GM23338 (cell line): ENCODE data around the gene ERH.

Experiments used
- CREB1 ChIP-seq: fragments of 250-450 bp; sonication (Bioruptor Pico); IDR thresholded peaks from 2 replicates; pipeline ENCODE4 v1.5.0; 2020; ENCODE audit warnings: low read depth, mild to moderate bottlenecking, moderate library complexity
- EZH2 ChIP-seq: fragments of 200-600 bp; sonication (generic); IDR thresholded peaks from one replicate; pipeline ENCODE4 v1.8.0; 2017; ENCODE audit warnings: antibody characterized with exemption, mild to moderate bottlenecking, low read depth; ENCODE audit not compliant: unreplicated experiment
- EZH2phosphoT487 ChIP-seq: fragments of 200-600 bp; sonication (generic); IDR thresholded peaks from one replicate; pipeline ENCODE4 v1.8.1; 2018; ENCODE audit warnings: antibody characterized with exemption; ENCODE audit not compliant: unreplicated experiment
- JUNB ChIP-seq: IDR thresholded peaks from one replicate; pipeline ENCODE4 v1.6.1; 2016; ENCODE audit warnings: antibody characterized with exemption; ENCODE audit not compliant: unreplicated experiment
- POLR2AphosphoS5 ChIP-seq: IDR thresholded peaks from 2 replicates; pipeline ENCODE4 v1.6.1; 2016; ENCODE audit warnings: antibody characterized with exemption, low read depth
- TF ChIP-seq, protein P1 (sequence below), 2 experiments: fragments of 200-600 bp in 1 of 2; sonication (generic) in 1 of 2; conservative IDR thresholded peaks; 2 replicates each; pipeline versions ENCODE4 v1.5.1 to v1.6.1; 2016 to 2017; ENCODE audit warnings: antibody characterized with exemption in 2 of 2, low read depth in 2 of 2, mild to moderate bottlenecking in 2 of 2, moderate library complexity in 1 of 2
- TF ChIP-seq, protein P2 (sequence below): IDR thresholded peaks from one replicate; pipeline ENCODE4 v1.6.1; 2018; ENCODE audit warnings: antibody characterized with exemption; ENCODE audit not compliant: unreplicated experiment
- TF ChIP-seq, protein P3 (sequence below): IDR thresholded peaks from 2 replicates; pipeline ENCODE4 v1.6.1; 2016; ENCODE audit warnings: antibody characterized with exemption

DNA sequence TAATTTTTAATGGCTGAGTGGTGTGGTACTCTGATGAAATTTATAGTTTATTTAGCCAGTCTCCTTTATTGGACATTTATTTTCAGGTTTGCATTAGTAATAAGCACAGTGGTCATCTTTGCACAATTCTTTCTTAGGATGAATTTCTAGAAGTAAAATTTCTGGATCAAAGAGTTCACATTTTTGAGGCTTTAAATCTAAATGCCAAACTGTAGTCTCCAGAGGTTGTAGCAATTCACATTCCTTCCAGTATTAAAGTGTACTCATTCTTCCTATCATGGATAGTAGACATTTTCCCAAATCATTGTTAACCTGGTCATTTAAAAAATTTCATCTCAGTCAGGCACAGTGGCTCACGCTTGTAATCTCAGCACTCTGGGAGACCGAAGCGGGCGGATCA, 25.2 kb upstream of the ERH start:
- TF ChIP-seq, protein P1, sequence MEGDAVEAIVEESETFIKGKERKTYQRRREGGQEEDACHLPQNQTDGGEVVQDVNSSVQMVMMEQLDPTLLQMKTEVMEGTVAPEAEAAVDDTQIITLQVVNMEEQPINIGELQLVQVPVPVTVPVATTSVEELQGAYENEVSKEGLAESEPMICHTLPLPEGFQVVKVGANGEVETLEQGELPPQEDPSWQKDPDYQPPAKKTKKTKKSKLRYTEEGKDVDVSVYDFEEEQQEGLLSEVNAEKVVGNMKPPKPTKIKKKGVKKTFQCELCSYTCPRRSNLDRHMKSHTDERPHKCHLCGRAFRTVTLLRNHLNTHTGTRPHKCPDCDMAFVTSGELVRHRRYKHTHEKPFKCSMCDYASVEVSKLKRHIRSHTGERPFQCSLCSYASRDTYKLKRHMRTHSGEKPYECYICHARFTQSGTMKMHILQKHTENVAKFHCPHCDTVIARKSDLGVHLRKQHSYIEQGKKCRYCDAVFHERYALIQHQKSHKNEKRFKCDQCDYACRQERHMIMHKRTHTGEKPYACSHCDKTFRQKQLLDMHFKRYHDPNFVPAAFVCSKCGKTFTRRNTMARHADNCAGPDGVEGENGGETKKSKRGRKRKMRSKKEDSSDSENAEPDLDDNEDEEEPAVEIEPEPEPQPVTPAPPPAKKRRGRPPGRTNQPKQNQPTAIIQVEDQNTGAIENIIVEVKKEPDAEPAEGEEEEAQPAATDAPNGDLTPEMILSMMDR (conservative IDR thresholded peaks at IDR 0.05; ENCODE audit: low read depth in 2 of 2), result no peak
- no peak for TF ChIP-seq POLR2AphosphoS5
- TF ChIP-seq, protein P2, sequence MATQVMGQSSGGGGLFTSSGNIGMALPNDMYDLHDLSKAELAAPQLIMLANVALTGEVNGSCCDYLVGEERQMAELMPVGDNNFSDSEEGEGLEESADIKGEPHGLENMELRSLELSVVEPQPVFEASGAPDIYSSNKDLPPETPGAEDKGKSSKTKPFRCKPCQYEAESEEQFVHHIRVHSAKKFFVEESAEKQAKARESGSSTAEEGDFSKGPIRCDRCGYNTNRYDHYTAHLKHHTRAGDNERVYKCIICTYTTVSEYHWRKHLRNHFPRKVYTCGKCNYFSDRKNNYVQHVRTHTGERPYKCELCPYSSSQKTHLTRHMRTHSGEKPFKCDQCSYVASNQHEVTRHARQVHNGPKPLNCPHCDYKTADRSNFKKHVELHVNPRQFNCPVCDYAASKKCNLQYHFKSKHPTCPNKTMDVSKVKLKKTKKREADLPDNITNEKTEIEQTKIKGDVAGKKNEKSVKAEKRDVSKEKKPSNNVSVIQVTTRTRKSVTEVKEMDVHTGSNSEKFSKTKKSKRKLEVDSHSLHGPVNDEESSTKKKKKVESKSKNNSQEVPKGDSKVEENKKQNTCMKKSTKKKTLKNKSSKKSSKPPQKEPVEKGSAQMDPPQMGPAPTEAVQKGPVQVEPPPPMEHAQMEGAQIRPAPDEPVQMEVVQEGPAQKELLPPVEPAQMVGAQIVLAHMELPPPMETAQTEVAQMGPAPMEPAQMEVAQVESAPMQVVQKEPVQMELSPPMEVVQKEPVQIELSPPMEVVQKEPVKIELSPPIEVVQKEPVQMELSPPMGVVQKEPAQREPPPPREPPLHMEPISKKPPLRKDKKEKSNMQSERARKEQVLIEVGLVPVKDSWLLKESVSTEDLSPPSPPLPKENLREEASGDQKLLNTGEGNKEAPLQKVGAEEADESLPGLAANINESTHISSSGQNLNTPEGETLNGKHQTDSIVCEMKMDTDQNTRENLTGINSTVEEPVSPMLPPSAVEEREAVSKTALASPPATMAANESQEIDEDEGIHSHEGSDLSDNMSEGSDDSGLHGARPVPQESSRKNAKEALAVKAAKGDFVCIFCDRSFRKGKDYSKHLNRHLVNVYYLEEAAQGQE, result no peak
- no peak for TF ChIP-seq JUNB
- TF ChIP-seq EZH2, result no peak
- no peak for TF ChIP-seq CREB1
- TF ChIP-seq, protein P3, sequence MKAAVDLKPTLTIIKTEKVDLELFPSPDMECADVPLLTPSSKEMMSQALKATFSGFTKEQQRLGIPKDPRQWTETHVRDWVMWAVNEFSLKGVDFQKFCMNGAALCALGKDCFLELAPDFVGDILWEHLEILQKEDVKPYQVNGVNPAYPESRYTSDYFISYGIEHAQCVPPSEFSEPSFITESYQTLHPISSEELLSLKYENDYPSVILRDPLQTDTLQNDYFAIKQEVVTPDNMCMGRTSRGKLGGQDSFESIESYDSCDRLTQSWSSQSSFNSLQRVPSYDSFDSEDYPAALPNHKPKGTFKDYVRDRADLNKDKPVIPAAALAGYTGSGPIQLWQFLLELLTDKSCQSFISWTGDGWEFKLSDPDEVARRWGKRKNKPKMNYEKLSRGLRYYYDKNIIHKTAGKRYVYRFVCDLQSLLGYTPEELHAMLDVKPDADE, result no peak
- no peak for TF ChIP-seq EZH2phosphoT487
